Breast epithelium (tissue), 3 donors: ENCODE results near the gene TARP.

Source experiments
- POLR2A ChIP-seq: fragments of 450-650 bp; IDR thresholded peaks from one replicate; pipeline ENCODE4 v1.6.1; 2016; ENCODE audit warnings: antibody characterized with exemption, mild to moderate bottlenecking, moderate library complexity
- POLR2AphosphoS5 ChIP-seq, 3 donors: sonication (generic); formaldehyde crosslinking; IDR thresholded peaks; one replicate each; pipeline ENCODE4 v1.6.1; 2017; ENCODE audit warnings: antibody characterized with exemption in 3 of 3
- TF ChIP-seq, protein P1 (sequence below), 3 donors: fragments of 450-650 bp; IDR thresholded peaks; one replicate each; pipeline ENCODE4 v1.5.1; 2016 to 2017; ENCODE audit warnings: antibody characterized with exemption in 3 of 3, mild to moderate bottlenecking in 3 of 3, moderate library complexity in 3 of 3

DNA sequence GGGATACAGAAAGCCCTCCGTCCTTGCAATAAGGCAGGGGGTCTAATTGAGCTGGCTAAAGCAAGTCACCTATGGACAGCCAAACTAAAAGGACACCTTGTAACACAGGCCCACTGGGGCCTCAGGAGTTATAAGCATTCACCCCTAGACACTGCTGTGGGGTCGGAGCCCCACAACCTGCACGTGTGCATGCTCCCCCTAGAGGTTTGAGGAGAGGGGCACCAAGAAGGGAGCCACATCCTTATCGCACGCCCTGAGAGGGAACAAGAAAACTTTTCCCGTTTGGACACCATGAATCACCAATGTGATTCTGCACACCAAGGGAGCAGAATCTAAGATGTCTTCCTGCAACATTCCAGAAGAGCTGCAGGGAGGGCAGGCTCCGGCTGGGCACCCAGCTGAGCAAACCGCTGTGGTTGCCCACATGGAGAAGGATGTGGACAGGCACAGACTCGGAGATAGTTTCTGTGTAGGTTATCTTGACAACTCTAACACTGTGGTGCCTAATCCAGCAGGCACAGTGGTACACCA is 17.7 kb upstream of the TARP start:
- TF ChIP-seq, protein P1, sequence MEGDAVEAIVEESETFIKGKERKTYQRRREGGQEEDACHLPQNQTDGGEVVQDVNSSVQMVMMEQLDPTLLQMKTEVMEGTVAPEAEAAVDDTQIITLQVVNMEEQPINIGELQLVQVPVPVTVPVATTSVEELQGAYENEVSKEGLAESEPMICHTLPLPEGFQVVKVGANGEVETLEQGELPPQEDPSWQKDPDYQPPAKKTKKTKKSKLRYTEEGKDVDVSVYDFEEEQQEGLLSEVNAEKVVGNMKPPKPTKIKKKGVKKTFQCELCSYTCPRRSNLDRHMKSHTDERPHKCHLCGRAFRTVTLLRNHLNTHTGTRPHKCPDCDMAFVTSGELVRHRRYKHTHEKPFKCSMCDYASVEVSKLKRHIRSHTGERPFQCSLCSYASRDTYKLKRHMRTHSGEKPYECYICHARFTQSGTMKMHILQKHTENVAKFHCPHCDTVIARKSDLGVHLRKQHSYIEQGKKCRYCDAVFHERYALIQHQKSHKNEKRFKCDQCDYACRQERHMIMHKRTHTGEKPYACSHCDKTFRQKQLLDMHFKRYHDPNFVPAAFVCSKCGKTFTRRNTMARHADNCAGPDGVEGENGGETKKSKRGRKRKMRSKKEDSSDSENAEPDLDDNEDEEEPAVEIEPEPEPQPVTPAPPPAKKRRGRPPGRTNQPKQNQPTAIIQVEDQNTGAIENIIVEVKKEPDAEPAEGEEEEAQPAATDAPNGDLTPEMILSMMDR (IDR thresholded peaks at IDR 0.05), result no peak
- no peak for TF ChIP-seq POLR2AphosphoS5 (IDR thresholded peaks at IDR 0.05)
- TF ChIP-seq POLR2A, result no peak
